ENCODE measurements around the gene HDAC11. TPM values are rescaled to one million over a fixed set of nuclear protein-coding genes. Genes with fewer than 3 reads are reported as not detected.

HDAC11 gene
- 11.3 and 18.4 TPM in 2 replicates for total RNA-seq (ENCODE audit: low replicate concordance)

GRCh38 chr3:13479582-13480339 is at the start of gene HDAC11:
Gene HDAC11, plus strand, starts transcription at chr3:13480306. Its CDS starts 42 bp downstream, at chr3:13480348.

GRCh38 chr3:13548696-13549622 is 68.9 kb downstream of the HDAC11 start, which contains the start of gene FBLN2:
Gene FBLN2, plus strand, starts transcription at chr3:13549125. Its CDS starts 21,231 bp downstream, at chr3:13570356.

Other genes with a start within 250 kb of the HDAC11 start
- gene NUP210, start 60.0 kb upstream of the HDAC11 start, total RNA-seq (ENCODE audit: low replicate concordance): under 0.01 TPM in 1 of 2 replicates, not detected in the other
- gene FBLN2, start 68.8 kb downstream of the HDAC11 start, total RNA-seq (ENCODE audit: low replicate concordance): 587 and 1,203 TPM in 2 replicates